Fibroblast of lung (primary cell): ENCODE results near the gene C1RL. TPM values are rescaled to one million over a fixed set of nuclear protein-coding genes. Genes with fewer than 3 reads are reported as not detected.

Experiments used
- DNase-seq, 2 donors: peaks; one replicate each; pipeline versions ENCODE4 v3.0.0 to v3.0.0-alpha.2; 2010; ENCODE audit warnings: low read depth in 2 of 2
- H2AFZ ChIP-seq: 2 replicates; pipeline ENCODE4 v1.5.1; 2012; ENCODE audit warnings: low read length, control low read depth, inconsistent platforms
- H3K27ac ChIP-seq: 2 replicates; pipeline ENCODE4 v1.5.1; 2011; ENCODE audit warnings: low read length, control low read depth; ENCODE audit not compliant: insufficient read depth
- H3K27me3 ChIP-seq: 2 replicates; pipeline ENCODE4 v1.5.1; 2011; ENCODE audit warnings: mild to moderate bottlenecking, low read length; ENCODE audit not compliant: control insufficient read depth, insufficient read depth
- H3K36me3 ChIP-seq: 2 replicates; pipeline ENCODE4 v1.5.1; 2011; ENCODE audit warnings: low read length; ENCODE audit not compliant: control insufficient read depth, insufficient read depth
- H3K4me1 ChIP-seq: 2 replicates; pipeline ENCODE4 v1.5.1; 2011; ENCODE audit warnings: low read length; ENCODE audit not compliant: control insufficient read depth, insufficient read depth; ENCODE audit errors: extremely low read depth
- H3K4me2 ChIP-seq: 2 replicates; pipeline ENCODE4 v1.5.1; 2011; ENCODE audit warnings: low read length, control low read depth; ENCODE audit not compliant: insufficient read depth; ENCODE audit errors: extremely low read depth
- H3K4me3 ChIP-seq, 4 experiments: fragments of 200-600 bp in 1 of 4; sonication (generic) in 1 of 4; replicated peaks in 1 of 4; 2 replicates each; pipeline ENCODE4 v1.5.1; 2011 to 2016; ENCODE audit warnings: low read length in 4 of 4, low read depth in 3 of 4, mild to moderate bottlenecking in 3 of 4, control low read depth in 2 of 4, inconsistent platforms in 1 of 4, mixed read lengths in 1 of 4; ENCODE audit not compliant: insufficient read depth in 1 of 4; ENCODE audit errors: control extremely low read depth in 1 of 4
- H3K79me2 ChIP-seq: 2 replicates; pipeline ENCODE4 v1.5.1; 2012; ENCODE audit warnings: mild to moderate bottlenecking, low read length, inconsistent platforms; ENCODE audit not compliant: control insufficient read depth, insufficient read depth
- H3K9ac ChIP-seq: 2 replicates; pipeline ENCODE4 v1.5.1; 2011; ENCODE audit warnings: mild to moderate bottlenecking, low read length, control low read depth; ENCODE audit not compliant: insufficient read depth
- H3K9me3 ChIP-seq: 2 replicates; pipeline ENCODE4 v1.5.1; 2012; ENCODE audit warnings: low read depth, low read length; ENCODE audit not compliant: control insufficient read depth, insufficient read depth
- H4K20me1 ChIP-seq: 2 replicates; pipeline ENCODE4 v1.5.1; 2011; ENCODE audit warnings: low read length; ENCODE audit not compliant: control insufficient read depth, insufficient read depth; ENCODE audit errors: extremely low read depth
- EZH2 ChIP-seq: IDR thresholded peaks from 2 replicates; pipeline ENCODE4 v1.5.1; 2012; ENCODE audit warnings: low read length, control low read depth, mild to moderate bottlenecking; ENCODE audit errors: missing control alignments
- polyA plus RNA-seq, 2 donors: library from polyadenylated mRNA; depleted of rRNA in 1 of 2; stranded (reverse) in 1 of 2; unstranded in 1 of 2; fragments of >200 nt; gene quantifications; 2 replicates each; pipeline ENCODE4 v1.2.1, GENCODE V29; 2011 to 2012; ENCODE audit warnings: missing spikeins in 1 of 2
- total RNA-seq: library from RNA; depleted of rRNA; stranded (reverse); fragments of >200 nt; gene quantifications from 2 replicates; pipeline ENCODE4 v1.2.1, GENCODE V29; 2014
- TF ChIP-seq, protein P1 (sequence below), 2 donors: IDR thresholded peaks in 1 of 2; conservative IDR thresholded peaks in 1 of 2; 1 replicate in 1 of 2; 2 replicates in 1 of 2; pipeline ENCODE4 v1.5.1; 2011 to 2012; ENCODE audit warnings: low read length in 2 of 2, control low read depth in 1 of 2, inconsistent platforms in 1 of 2, low read depth in 1 of 2, mild to moderate bottlenecking in 1 of 2

The C1RL gene
- total and polyA plus RNA-seq, 2 donors (not counting 1 experiment from before 2014, with no cell fraction given) = 46.2 to 64.9 TPM

- H3K79me2 ChIP-seq = no peaks in the 10 kb centered on the region
- H3K27me3 ChIP-seq = no peaks in the 10 kb centered on the region
- TF ChIP-seq, protein P1, sequence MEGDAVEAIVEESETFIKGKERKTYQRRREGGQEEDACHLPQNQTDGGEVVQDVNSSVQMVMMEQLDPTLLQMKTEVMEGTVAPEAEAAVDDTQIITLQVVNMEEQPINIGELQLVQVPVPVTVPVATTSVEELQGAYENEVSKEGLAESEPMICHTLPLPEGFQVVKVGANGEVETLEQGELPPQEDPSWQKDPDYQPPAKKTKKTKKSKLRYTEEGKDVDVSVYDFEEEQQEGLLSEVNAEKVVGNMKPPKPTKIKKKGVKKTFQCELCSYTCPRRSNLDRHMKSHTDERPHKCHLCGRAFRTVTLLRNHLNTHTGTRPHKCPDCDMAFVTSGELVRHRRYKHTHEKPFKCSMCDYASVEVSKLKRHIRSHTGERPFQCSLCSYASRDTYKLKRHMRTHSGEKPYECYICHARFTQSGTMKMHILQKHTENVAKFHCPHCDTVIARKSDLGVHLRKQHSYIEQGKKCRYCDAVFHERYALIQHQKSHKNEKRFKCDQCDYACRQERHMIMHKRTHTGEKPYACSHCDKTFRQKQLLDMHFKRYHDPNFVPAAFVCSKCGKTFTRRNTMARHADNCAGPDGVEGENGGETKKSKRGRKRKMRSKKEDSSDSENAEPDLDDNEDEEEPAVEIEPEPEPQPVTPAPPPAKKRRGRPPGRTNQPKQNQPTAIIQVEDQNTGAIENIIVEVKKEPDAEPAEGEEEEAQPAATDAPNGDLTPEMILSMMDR (conservative IDR thresholded peaks at IDR 0.05 in 1 of 2, IDR thresholded peaks at IDR 0.05 in 1 of 2; ENCODE audit: low read depth in 1 of 2, low read length in 2 of 2) = no peak
- TF ChIP-seq EZH2 = no peak
- H4K20me1 ChIP-seq = no peaks in the 10 kb centered on the region
- DNase-seq = no peak
- H3K9ac ChIP-seq = no peak overlapping the region
- no peak overlapping the region for H3K4me3 ChIP-seq
- no peak overlapping the region for H2AFZ ChIP-seq
- peaks cover 1% of the 10 kb centered on the region for H3K36me3 ChIP-seq
- H3K4me2 ChIP-seq = no peak overlapping the region
- H3K27ac ChIP-seq = no peak overlapping the region
- H3K4me1 ChIP-seq = no peaks in the 10 kb centered on the region
- no peaks in the 10 kb centered on the region for H3K9me3 ChIP-seq
Measured at GRCh38 chr12:7142809-7143465, 33.9 kb upstream of the C1RL start.

DNA sequence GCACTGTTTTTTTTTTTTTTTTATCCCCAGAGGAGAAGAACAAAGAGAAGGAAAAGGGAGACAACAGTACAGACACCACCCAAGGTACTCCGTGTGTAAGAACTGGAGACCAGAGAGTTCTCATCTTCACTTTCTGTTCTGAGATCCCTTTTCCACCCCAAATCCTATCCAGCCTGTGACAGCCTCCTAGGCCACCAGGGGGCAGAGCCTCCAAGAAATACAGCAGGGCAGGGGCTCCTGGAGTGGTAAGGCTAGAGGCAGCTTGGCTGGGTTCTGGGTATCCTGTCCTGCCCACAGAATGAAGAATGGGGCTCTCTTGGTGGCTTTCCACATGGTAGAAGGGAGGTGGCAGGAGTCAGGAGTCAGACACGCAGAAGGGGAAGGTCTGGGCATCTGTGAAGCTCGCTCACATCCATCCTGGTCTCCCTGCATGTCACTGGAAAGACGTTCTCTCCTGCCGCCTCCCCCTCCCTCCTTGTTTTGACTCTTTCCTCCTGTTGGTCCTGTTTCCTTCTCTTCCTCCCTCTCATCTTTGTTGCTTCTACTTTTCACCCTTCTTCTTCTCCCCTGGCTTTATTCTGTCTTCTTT is 33.1 kb upstream of the C1RL start:
- Histone ChIP-seq H4K20me1 (no peaks in the 10 kb centered on the region), H3K9me3 (no peaks in the 10 kb centered on the region), H3K27ac (no peak overlapping the region), H2AFZ (no peak overlapping the region), H3K4me2 (no peak overlapping the region), H3K36me3 (peaks cover 1% of the 10 kb centered on the region), H3K4me1 (no peaks in the 10 kb centered on the region), H3K9ac (no peak overlapping the region), H3K27me3 (no peaks in the 10 kb centered on the region), H3K4me3 (no peak overlapping the region), H3K79me2 (no peaks in the 10 kb centered on the region)
- no peak for TF ChIP-seq EZH2
- TF ChIP-seq, protein P1 (conservative IDR thresholded peaks at IDR 0.05 in 1 of 2, IDR thresholded peaks at IDR 0.05 in 1 of 2; ENCODE audit: low read depth in 1 of 2, low read length in 2 of 2) = peak; percentile 54 to 83
- DNase-seq = peak; percentile 11 to 45

DNA sequence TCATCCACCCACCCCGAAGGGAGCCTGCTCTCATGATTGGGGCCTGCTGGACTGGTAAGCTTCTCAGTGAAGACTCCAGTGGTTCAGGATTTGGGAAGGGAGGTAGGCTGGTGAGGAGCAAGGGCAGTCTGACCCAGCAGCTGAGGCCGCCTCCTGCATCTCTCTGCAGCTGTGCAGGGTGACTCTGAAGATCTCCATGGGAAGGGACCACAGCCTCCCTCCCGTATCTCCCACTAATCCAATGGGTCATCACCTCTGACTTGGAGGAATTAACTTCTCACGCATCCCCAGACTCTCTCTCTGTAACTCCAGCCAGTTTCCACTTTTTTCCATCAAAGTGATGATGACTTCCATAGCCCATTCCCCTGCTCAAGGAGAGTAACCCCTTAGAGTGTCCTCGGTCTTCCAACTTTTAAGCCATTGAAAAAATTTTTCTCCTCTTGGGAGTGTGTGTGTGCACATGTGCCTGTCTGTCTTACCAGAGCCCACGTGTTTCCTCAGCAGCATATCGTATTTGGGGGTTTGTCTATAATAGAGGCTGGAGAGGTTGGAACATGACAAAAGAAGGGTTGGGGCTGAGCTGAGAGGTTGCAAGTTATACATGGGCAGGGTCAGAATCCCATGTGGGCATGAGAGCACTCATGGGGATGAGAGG is 32.5 kb upstream of the C1RL start:
- H3K79me2 ChIP-seq = no peaks in the 10 kb centered on the region
- H3K9ac ChIP-seq = no peak overlapping the region
- DNase-seq = no peak
- H3K27me3 ChIP-seq = no peaks in the 10 kb centered on the region
- TF ChIP-seq EZH2 = no peak
- TF ChIP-seq, protein P1 (conservative IDR thresholded peaks at IDR 0.05 in 1 of 2, IDR thresholded peaks at IDR 0.05 in 1 of 2; ENCODE audit: low read depth in 1 of 2, low read length in 2 of 2) = no peak
- H3K4me1 ChIP-seq = no peaks in the 10 kb centered on the region
- H3K27ac ChIP-seq = no peak overlapping the region
- H2AFZ ChIP-seq = no peak overlapping the region
- H3K4me2 ChIP-seq = no peak overlapping the region
- peaks cover 5% of the 10 kb centered on the region for H3K36me3 ChIP-seq
- H3K9me3 ChIP-seq = no peaks in the 10 kb centered on the region
- H4K20me1 ChIP-seq = no peaks in the 10 kb centered on the region
- H3K4me3 ChIP-seq = no peak overlapping the region
